ENCODE results near the gene ATE1. TPM values are rescaled to one million over a fixed set of nuclear protein-coding genes. Genes with fewer than 3 reads are reported as not detected.

The ATE1 gene
- total RNA-seq, 2 experiments from 2014 or later: 18.5 to 20.9 TPM

- intact Hi-C loops (cut with DNase I, micrococcal nuclease): loop anchor here in 1 of 2 experiments (5.0 kb wide), 1 partner anchor 797 kb away; no protein-coding TSS in a partner anchor
- no peaks in the 10 kb centered on the region for H3K27me3 ChIP-seq (ENCODE audit: control insufficient read depth in 1 of 2, insufficient read depth in 2 of 2, low read length in 2 of 2)
- CTCF ChIA-PET: no interaction called here
Observed at GRCh38 chr10:121739114-121739513, 188.7 kb downstream of the ATE1 start.

GRCh38 chr10:121736315-121737130, 191.3 kb downstream of the ATE1 start:
- Mint-ChIP-seq H3K9me3 (no peaks in the 10 kb centered on the region), H3K4me3 (no peak overlapping the region), H3K27ac (no peak overlapping the region), H3K4me1 (ENCODE audit: low read depth) (peaks cover 4% of the 10 kb centered on the region), H3K36me3 (ENCODE audit: low read depth) (peaks cover 9% of the 10 kb centered on the region), H3K27me3 (peaks cover 37% of the 10 kb centered on the region)
- H3K9me3 ChIP-seq (ENCODE audit: control insufficient read depth in 1 of 2, insufficient read depth in 1 of 2, low read length in 2 of 2): peaks cover 0 to 3% of the 10 kb centered on the region in 2 experiments
- CTCF ChIA-PET: no interaction called here
- peaks cover 3% of the 10 kb centered on the region for H3K36me3 ChIP-seq (ENCODE audit: insufficient read depth, low read length)
- ATAC-seq (ENCODE audit: poor library complexity): no peak
- H3K27me3 ChIP-seq (ENCODE audit: control insufficient read depth in 1 of 2, insufficient read depth in 2 of 2, low read length in 2 of 2): peaks cover 0 to 4% of the 10 kb centered on the region in 2 experiments
- POLR2A ChIA-PET: no interaction called here
- H3K4me1 ChIP-seq (ENCODE audit: insufficient read depth, low read length): no peaks in the 10 kb centered on the region
- DNase-seq: no peak
- no peak overlapping the region for H3K27ac ChIP-seq (ENCODE audit: low read depth in 1 of 2, low read length in 2 of 2)
- TF ChIP-seq CTCF (IDR thresholded peaks at IDR 0.05): no peak
- intact Hi-C loops (cut with DNase I, micrococcal nuclease): loop anchor here in 1 of 2 experiments (5.0 kb wide), 1 partner anchor 794 kb away; no protein-coding TSS in a partner anchor
- no peak overlapping the region for H3K4me3 ChIP-seq (ENCODE audit: low read length)

More at GRCh38 chr10:121739114-121739513, 188.7 kb downstream of the ATE1 start:
- Histone ChIP-seq H3K9me3 (ENCODE audit: control insufficient read depth in 1 of 2, insufficient read depth in 1 of 2, low read length in 2 of 2) (peaks cover 0 to 3% of the 10 kb centered on the region in 2 experiments), H3K36me3 (ENCODE audit: insufficient read depth, low read length) (peaks cover 12% of the 10 kb centered on the region), H3K4me1 (ENCODE audit: insufficient read depth, low read length) (no peaks in the 10 kb centered on the region), H3K27ac (ENCODE audit: low read depth in 1 of 2, low read length in 2 of 2) (no peak overlapping the region), H3K4me3 (ENCODE audit: low read length) (no peak overlapping the region)
- Mint-ChIP-seq H3K36me3 (ENCODE audit: low read depth) (peaks cover 28% of the 10 kb centered on the region), H3K27me3 (peaks cover 17% of the 10 kb centered on the region), H3K9me3 (no peaks in the 10 kb centered on the region), H3K4me1 (ENCODE audit: low read depth) (peaks cover 4% of the 10 kb centered on the region), H3K4me3 (no peak overlapping the region), H3K27ac (no peak overlapping the region)
- DNase-seq (no peak), ATAC-seq (ENCODE audit: poor library complexity) (no peak)
- TF ChIP-seq CTCF (IDR thresholded peaks at IDR 0.05): no peak
- POLR2A ChIA-PET: no interaction called here

- no peak for TF ChIP-seq CTCF (IDR thresholded peaks at IDR 0.05)
- H3K27me3 Mint-ChIP-seq: peaks cover 39% of the 10 kb centered on the region
- no peak overlapping the region for H3K4me3 Mint-ChIP-seq
- H3K36me3 Mint-ChIP-seq (ENCODE audit: low read depth): peaks cover 3% of the 10 kb centered on the region
- DNase-seq: no peak
- peaks cover 4% of the 10 kb centered on the region for H3K4me1 Mint-ChIP-seq (ENCODE audit: low read depth)
- POLR2A ChIA-PET: no interaction called here
- Histone ChIP-seq H3K4me3 (ENCODE audit: low read length) (no peak overlapping the region), H3K27ac (ENCODE audit: low read depth in 1 of 2, low read length in 2 of 2) (no peak overlapping the region), H3K27me3 (ENCODE audit: control insufficient read depth in 1 of 2, insufficient read depth in 2 of 2, low read length in 2 of 2) (peaks cover 0 to 4% of the 10 kb centered on the region in 2 experiments), H3K36me3 (ENCODE audit: insufficient read depth, low read length) (no peaks in the 10 kb centered on the region), H3K9me3 (ENCODE audit: control insufficient read depth in 1 of 2, insufficient read depth in 1 of 2, low read length in 2 of 2) (peaks cover 0 to 3% of the 10 kb centered on the region in 2 experiments), H3K4me1 (ENCODE audit: insufficient read depth, low read length) (no peaks in the 10 kb centered on the region)
- no peak for ATAC-seq (ENCODE audit: poor library complexity)
- H3K9me3 Mint-ChIP-seq: no peaks in the 10 kb centered on the region
- intact Hi-C loops (cut with DNase I, micrococcal nuclease): loop anchor here (2.0 to 5.0 kb wide), 2 partner anchors 792 to 793 kb away; no protein-coding TSS in a partner anchor
- no peak overlapping the region for H3K27ac Mint-ChIP-seq
- CTCF ChIA-PET: no interaction called here
Observed at GRCh38 chr10:121735263-121735662, 192.6 kb downstream of the ATE1 start.
